Activated CD8-positive, alpha-beta memory T cell treated with anti-CD3 and anti-CD28 coated beads, Interleukin-2, amount 50 U/mL, for 24 hours (primary cell): Measurements from ENCODE around the gene GJB3.

Experiments
- DNase-seq: peaks from one replicate; pipeline ENCODE4 v3.0.0-alpha.2; 2020; ENCODE audit errors: extremely low read depth

Gene GJB3

DNA sequence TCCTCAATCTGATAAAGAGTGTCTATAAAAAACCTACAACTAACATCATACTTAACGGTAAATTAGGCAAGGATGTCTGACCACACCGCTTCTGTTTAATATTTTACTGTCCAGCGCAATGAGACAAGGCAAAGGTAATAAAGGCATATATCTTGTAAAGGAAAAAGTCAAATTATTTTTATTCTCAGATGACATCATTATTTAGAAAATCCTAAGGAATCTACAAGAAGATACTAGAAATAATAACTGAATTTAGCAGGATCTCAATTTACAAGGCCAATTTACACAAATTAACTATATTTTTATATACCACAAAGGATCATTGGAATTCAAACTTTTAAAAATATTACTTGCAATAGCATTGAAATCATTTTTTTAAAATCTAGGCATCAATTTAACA, 41.2 kb downstream of the GJB3 start:
- no peak for DNase-seq

DNA sequence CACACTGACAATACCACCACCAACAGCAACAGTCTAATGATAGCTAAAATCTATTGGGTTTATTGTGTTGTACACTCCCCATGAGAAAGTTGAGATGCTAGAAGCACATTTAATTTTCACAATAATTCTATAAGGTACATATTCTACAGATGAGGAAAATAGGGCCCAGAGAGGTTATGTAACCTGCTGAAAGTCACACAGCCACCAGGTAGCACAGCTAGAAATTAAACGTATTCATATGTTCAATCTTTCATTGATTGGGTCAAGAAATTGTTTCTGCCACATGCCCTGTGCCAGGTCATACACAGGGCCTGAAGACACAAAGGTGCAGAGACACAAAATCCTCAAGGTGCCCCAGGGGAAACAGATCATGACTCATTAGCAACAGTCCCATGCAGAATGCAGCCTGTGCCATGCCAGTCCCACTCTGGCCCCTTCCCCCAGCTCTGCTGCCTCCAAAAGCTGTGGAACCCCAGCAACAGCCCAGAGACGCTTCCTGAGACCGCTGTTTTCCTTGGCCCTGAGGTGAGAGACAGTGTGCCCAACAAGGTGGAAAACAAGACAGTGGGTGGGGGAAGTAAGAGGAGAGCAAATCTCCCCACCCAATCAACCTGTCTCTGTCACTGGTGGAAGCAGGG, 43.9 kb downstream of the GJB3 start:
- DNase-seq = no peak

DNA sequence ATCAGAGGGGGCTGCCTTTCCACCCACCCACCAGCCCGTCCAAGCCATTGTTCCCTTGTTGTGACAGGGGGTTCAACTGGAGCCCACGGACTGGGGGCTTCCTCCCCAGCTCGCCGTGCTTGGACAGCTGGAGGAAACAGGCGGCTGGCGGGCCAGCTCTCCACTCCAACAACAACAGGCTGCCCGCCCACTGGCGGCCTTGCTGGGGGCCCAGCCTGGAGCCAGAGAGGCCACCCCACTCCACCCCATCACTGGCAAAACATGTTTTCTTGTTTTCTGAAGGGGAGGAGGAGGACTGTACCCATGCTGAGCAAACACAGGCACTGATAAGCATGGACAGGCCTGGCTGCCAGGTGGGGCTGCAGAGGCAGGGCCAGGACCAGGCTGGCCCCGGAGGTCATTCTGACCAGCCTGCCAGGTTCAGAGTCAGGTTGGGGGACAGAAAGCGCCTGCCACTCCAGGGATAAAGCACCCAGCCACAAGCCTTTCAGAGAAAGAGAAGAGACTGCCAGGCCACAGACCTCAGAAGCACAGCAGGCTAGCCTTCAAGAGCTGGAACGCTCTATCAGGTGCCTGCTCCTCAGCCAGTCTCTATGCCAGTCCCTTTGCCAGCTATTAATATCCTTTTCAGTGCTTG, 44.6 kb downstream of the GJB3 start:
- DNase-seq = no peak

DNA sequence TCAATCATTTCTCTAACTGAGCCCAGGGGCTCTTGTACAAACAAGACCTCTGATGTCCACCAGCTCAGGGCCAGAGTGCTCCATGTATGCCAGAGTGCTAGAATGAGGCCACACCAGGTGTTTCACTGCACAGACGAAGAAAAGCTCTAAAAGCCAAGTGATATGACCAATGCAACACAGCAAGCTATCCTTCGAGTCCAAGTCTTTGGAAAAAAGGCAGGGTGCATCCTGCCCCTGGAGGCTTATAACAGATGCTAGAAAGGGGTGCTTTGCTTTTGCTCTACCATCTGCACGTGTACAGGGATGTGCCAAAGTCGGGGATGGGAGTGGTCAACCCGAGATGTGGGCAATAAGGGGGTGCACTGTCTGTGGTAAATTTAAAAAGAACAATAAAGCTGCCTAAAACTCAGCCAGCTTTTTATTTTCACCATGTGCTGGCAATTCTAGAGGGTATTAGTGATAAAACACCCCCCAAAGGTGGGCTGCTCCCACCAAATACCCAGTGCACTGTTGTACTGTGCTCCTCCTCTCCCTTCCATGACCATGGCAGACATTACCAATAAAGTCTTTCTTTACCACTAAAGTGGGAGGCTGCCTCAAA, 46.4 kb downstream of the GJB3 start:
- no peak for DNase-seq

DNA sequence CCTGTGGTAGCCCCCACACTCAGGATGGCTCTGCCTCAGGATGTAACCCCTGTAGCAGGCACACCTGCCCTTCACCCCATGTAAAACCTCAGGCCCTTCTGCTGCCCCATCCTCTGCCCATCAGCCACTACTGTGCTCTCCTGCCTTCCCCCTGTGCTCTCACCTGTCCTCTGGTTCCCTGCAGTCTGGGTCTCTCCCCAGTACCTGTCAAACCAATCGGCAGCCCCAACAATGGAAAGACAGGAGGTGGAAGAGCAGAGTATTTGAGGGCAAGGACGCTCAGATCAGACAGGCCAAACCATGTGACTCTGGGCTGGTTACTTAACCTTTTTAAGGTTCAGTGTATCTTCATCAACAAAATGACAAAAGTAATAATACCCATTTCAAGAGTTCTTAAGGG, 47.6 kb downstream of the GJB3 start:
- no peak for DNase-seq

DNA sequence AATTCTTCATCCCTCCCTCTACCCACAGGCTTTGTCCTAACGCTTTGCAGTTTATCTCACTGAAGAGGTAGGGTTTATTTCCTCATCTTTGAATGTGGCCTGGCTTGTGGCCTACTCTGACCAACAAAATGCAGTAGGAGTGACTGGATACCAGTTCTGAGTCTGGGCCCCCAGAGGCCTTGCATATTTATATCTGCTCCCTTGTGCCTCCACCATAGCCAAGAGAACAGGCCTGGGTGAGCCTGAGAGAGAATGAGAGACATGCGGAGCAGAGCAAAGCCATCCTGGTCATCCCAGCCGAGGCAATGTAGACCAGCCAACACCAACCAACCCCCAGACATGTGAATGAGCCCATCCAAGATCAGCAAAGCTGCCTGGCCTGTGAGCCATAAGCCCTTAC, 48.2 kb downstream of the GJB3 start:
- DNase-seq = no peak

DNA sequence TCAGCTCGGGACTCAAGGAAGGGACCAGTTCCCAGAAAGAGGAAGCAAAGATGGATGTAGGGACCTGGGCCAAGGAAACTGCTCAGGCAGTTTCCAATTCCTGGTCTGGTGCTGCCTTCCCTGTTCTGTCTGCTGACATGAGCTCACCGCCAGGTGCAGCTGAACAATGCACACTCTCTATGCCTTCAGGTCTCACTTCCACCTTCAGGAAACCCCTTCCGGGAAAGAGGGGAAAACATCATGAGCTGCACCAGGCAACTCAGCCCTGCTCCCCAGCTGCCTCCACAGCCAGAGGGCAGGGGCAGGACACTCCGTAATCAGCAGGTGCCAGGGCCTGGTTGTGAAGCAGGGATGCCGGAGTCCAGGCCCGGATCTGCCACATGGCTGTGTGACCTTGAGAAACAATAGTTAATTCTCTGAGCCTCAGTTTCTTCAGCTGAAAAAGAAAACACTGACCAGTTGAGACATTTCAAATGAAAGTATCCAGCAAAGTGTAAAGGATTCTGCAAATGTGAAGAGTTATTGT, 50.8 kb downstream of the GJB3 start:
- no peak for DNase-seq

DNA sequence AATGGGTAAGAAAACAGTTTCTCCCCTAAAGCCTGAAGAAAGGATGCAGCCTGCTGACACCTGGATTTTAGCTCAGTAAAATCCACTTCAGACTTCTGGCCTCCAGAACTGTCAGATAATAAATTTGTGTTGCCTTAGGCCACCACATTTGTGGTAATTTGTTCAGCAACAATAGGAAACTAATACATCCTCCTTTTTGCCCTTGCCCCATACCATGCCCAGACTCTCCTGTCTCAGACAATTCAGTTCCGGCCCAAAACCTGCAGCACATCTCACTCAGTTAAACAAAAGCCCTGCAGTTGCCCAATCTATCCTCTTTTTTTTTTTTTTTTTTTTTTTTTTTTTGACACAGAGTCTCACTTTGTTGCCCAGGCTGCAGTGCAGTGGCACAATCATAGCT, 52.7 kb downstream of the GJB3 start:
- no peak for DNase-seq
